IPS-18c (cell line): Measurements from ENCODE around the gene SCAMP1.

Source experiments
- H3K4me3 ChIP-seq: 2 replicates; pipeline ENCODE4 v1.7.0; 2013; ENCODE audit warnings: low read depth, mild to moderate bottlenecking, low read length, moderate library complexity; ENCODE audit not compliant: insufficient read depth
- H3K9me3 ChIP-seq: one replicate; pipeline ENCODE4 v1.6.1; 2013; ENCODE audit warnings: mild to moderate bottlenecking, low read length, moderate library complexity; ENCODE audit not compliant: control insufficient read depth, insufficient read depth

Gene SCAMP1

DNA sequence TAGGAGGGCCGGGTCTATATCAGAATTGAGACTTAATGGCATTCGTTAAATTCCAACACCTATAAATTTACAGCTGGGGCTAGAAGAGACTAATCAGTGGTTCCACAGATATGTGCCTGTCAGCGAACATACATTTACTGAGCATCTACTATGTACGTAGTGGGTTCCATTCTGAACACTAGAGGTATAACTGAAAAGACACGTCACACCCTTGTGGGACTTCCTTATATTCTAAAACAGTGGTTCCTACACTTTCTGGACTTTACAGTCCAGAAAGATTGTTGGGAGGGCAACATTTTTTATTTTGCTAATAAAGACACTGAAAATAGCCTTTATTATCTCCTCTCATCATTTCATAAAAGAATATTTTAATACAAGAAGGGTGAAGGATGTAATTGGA, 140.5 kb downstream of the SCAMP1 start:
- H3K9me3 ChIP-seq: no peaks in the 10 kb centered on the region

DNA sequence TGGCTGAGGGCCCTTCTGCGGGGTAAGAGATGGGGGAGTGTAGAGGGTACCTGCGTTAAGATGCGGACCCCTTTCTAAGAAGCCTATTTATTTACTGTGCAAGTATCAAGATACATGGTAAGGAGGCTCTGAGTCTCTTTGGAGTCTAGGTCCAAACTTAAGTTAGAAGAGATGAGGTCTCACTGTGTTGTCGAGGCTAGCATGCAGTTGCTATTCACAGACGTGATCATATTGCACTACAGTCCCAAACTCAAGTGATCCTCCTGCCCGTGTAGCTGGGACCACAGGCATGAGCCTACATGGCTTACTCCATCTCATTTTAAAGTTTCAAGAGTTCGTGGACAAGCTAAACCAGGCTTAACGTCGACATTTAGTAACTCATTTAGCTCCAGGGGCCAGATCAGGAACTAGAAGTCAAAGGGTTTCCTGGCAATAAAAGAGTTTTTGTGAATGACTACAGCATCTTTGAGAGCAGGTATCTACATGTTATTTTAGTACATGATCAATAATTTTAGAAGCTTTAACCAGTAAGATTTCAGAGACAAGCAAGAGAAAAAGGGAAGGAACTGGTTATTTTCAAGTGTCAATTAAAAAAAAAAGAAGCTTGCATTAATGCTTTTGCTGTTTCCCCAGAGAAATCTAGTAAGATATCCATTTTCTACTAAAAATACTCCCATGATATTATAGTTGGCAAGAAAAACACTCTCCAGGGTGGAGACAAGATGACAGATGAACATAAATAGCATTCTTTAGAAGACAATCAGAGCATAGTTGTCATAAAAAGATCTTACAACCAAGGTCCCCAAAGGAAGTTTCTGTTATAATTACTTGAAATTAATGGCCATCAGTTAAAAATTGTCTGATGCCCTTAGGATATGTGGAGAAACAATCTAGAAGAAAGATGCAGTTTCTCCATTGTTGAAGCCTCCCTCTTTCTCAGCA, 141.3 kb downstream of the SCAMP1 start:
- no peak overlapping the region for H3K4me3 ChIP-seq
- no peaks in the 10 kb centered on the region for H3K9me3 ChIP-seq

More for the DNA sequence above, 140.5 kb downstream of the SCAMP1 start:
- no peak overlapping the region for H3K4me3 ChIP-seq

DNA sequence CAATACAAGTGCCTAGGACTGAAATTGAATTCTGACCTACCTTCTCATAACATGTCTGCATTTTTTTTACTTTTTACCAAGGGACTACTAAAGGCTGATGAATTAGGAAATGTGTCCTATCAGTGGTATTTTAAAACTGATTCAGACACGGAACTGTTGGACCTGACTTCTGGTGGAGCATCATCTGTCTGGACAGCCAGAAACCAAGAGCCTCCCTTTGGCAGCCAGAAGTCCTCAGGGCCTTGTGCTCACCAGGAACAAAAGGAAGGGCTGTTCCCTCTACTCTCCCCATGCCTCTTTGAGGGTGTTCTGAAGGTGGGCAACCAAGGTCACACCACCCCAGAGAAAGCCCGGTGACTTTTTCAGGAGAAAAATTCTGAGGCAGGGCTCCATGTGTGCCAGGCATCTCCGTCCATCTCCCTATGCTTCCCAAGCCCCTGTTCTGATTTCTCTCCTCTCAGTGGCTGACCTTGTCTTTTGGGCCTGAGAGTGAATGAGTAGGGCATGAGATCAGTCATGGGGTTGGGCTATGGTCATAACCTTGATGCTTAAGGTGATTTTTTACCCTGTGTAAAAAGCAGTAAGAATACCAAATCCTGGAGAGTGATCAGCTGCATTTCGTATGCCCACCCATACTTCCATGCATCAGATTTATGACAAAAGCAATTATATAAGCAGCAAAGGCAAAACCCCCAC, 143.7 kb downstream of the SCAMP1 start:
- Histone ChIP-seq H3K9me3 (no peaks in the 10 kb centered on the region), H3K4me3 (no peak overlapping the region)

DNA sequence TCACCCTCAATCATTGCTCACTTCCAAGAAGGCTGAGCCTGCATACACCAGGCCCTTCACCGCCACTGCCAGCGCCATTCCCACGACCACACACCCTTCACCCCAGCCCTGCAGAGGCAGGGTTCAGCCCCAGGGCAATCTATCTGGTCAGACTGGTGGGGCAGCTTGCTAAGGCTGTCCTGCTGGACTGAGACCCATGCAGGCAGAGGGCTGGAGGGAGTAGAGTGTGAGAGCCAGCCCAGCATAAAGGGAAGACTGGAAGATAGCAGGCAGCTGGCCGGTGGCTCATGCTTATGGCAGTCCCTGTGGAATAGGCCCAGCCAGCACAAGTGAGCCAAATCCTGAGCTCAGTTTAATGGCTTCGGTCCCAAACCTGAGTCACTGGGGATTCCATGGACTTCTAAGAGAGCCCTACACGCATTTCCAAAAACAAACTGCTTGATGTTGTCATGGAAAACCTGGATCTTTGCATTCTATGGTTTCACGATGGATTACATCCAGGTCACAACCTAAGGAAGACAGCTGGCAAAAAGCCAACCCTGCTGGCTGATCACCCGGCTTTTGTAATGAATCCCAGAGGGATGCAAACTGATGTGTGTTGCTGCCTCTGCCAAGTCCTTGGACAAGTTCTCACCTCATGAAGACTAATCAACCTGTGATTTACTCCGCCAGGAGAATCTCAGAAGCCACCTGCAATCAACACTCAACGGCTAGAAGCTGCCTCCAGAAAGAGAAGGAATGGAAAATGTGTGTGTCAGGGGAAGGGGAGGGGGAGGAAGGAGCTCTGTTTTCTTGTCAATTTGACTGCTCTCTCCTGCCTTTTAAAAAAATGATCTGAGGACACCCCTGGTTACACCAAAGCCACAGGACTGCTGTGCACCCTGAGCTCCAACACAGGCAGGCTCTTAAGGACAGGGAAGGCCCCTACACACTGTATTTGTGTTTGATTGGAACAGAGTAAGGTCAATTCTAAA, 144.6 kb downstream of the SCAMP1 start:
- Histone ChIP-seq H3K4me3 (no peak overlapping the region), H3K9me3 (no peaks in the 10 kb centered on the region)

DNA sequence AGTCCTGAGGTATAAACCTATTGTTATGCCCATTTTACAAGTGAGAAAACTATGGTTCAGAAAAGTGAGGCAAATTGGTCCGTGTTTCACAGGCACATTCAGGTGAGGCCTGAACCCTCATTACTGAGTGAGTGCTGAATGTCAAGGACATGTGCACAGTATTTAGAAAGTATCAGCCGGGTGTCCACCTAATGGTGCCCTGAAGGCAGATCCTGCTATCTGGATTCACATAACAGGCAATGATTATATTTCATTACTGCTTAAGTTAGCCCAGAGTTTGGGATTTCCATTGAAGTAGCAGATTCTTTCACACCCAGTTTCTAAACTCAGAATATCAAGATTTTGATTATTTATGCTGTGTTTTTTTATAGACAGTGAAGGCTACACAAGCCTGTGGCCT, 145.4 kb downstream of the SCAMP1 start:
- no peak overlapping the region for H3K4me3 ChIP-seq

DNA sequence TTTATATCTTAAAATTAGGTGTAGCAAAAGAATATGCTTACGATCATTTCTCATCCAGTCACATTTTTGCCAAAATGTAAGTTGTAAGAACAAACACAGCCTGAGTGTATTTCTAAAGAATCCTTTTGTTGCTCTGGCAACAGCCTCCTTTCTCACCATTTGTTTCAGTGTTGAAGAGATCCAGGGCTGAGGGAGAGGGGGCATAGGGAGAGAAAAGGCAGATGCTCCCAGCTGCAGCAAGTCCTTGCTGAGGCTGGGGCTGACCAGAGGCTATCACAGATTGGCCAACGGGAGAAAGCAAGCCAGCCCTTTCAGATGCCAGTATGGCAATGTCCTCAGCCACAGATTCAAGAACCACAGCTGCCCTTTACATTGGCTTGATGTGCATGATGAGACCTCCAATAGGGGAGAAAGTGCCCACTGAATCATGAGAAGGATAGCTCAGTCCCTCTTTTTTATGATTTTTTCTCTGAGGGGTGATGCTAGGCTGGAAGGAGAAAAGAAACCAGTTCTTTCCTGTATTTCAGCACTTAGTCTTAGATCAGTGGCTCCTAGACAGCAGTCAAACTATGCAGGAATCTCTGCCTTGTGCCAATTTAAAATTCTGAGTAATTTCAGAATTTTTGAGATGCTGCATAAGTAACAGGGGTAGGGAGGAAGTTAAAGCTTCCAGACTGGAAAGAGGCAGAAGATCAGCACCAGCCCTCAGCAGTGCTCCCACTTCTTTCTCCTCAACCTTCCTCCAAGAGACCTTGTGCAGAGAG, 146.0 kb downstream of the SCAMP1 start:
- no peak overlapping the region for H3K4me3 ChIP-seq
- no peaks in the 10 kb centered on the region for H3K9me3 ChIP-seq

More for the DNA sequence above, 145.4 kb downstream of the SCAMP1 start:
- H3K9me3 ChIP-seq: no peaks in the 10 kb centered on the region

DNA sequence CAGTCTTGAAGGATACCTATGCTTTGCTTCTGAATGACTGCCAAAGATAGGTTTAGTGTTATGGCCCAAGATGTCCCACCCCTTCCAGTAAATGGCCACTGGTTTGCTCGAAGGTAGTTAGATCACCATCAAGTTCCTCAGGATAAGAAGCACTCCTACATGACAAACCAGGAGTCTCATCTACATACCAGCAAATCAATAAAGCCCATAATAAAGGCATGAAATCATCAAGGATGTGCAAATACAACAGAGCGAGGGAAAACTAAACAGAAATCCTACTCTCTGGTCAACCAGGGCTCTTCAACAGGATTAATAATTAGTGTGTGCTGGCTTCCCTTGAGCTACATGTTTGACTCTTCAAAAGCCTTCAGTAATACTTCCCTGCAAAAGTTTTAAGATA, 147.1 kb downstream of the SCAMP1 start:
- no peak overlapping the region for H3K4me3 ChIP-seq

DNA sequence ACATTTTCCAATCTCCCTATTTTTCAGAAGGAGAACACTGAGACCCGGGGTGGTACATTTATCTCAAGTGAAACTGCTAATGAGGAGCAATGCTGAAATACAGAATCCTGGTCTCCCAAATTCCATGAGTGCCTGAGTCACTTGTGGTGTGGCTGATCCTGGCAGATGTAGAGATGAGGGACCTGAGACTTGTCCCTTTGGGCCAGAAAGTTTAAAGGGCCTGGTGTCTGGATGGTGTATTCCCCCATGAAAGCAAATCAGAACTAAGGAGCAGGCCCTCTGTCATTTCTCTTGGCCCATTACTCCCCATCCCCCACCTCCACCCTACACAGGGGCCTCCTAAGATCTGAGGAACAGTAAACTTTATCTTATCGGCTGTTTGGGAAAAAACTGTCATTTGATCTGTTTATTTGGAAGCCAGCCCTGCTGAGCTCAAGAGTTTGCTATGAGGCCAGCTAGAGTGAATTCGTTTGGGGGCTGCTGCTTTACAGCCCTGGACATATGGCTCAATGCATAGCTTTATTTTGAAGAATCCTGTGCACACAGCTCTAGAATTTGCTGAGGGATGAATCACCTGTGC, 147.9 kb downstream of the SCAMP1 start:
- Histone ChIP-seq H3K4me3 (no peak overlapping the region), H3K9me3 (peaks cover 2% of the 10 kb centered on the region)

More for the DNA sequence above, 147.1 kb downstream of the SCAMP1 start:
- H3K9me3 ChIP-seq: peaks cover 2% of the 10 kb centered on the region

DNA sequence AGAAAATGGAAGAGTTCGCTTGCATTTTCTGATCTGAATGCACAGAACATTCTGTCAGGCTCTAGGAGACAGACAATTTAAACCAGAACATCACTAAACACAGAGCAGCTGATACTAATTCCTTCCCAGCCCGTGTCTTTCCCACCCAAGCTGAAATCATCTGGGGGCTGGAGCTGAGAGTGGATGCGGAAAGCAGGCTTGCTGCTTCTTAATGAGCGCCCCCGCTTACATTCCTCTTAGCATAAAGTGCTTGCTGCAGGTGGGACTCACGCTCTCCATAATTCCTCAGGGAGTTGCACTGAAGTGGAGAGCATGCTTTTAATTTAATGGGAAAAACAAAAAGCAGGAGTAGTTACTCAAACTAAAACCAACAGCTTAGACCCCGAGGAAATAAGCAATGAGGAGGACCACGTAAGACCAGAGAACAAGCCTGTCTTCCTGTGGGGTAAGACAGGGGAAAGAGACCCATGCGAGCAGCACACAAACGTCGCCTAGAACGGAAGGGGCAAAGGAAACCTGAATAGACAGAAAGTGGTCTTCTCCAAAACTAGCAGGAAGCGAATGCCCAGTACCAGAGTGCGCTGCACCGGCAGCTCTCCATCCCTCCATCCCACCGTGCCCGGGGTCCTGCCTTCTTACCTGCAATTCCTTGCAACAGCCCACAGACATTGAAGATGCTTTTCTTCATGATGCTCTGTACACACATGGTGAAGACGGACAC, 148.9 kb downstream of the SCAMP1 start:
- 0 out of 2 replicates have a peak overlapping the region, but pooled peaks have one; percentile 47 for H3K4me3 ChIP-seq
- H3K9me3 ChIP-seq: peaks cover 2% of the 10 kb centered on the region

DNA sequence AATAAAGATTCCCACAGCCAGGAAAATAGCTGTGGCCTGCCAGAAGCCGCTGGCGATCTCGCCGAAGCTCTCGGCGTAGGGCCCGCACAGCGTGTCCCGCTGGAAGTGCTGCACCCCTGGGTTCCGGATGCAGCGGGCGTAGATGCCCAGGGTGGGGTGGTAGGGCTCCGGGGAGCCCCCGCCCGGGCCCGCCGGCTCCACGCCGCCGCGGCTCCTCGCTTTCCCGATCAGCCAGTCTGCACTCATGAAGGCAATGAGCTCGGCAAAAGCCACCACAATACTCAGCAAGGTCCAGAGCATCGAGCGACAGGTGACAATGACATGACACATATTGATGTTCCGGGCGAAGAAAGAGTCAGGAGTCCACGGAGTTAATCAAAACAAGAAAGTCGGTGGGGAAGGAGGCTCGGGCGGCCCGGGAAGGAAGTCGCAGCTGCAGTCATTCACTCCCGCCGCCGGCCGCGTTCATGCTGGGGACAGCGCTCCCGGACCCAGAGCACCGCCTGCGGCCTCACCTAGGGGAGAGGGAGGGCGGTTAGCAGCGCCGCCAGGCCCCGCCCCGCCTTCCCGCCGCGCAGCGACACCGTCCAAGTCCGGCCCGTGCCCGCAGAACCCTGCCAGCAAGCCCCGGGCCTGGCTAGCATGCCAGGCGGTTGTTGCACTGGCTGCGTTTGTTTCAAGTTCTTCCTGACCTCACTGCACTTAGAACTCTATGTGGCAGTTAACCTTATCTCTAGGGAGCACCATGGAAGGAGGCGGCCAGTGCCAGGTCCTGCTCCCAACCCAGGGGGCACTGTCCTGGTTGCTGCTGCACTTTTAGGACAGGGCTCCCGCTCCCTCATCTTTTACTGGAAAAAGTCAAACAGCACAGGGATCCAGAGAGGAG, 149.7 kb downstream of the SCAMP1 start:
- Histone ChIP-seq H3K4me3 (peak overlapping the region; percentile 47; the same call in 1 of the 2 replicates), H3K9me3 (peaks cover 2% of the 10 kb centered on the region)

DNA sequence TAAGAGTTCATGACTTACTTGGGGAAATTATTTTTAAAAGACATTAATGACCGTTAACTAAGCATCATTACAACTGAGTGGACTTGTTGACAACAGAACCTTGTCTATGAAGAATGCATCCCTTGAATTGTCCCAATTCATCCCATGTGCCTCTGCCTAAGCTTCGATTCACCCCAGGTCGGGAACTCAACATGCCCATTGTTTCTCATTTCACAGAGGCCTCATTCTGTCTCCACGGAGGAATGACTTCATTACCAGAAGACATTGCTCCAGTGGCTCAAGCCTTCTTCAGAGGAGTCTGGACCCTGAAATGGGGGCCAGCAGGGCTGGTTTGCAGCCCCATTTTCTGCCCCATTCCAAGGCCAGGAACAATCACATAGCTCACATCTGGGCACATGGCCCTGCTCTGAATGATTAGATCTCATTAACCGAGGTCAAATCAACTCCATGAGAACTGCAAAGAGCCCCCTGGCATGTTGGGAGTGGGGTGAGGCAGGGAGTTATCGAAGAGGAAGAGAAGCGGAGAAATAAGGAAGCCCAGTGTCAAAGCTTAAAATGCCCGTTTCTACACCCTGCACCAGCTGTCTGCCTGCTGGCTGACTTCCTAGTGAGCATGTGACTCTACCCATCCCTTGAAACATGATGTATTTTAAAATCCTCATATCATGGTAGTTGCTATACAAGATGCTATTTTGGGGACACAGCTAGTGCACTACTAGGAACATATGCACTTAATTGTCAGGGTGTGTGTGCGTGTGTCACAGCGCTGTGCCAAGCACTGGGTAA, 150.9 kb downstream of the SCAMP1 start:
- H3K9me3 ChIP-seq: peaks cover 2% of the 10 kb centered on the region
- no peak overlapping the region for H3K4me3 ChIP-seq

DNA sequence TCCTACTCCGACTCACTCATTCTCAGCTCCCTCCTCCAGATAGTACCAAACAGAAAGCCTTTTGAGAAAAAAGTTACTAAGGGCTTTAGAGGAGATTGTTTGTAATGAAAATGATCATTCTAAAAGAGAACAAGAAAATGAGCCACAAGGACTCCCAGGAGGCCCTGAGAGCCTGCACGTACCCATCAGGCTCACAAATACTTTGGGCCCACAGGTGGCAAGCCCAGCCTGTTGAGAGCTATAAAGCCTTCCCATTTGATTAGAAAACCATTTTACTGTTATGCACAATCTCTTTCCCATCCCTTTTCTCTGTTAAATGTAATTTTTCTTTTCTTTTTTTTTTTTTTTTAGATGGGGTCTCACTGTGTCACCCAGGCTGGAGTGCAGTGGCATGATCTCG, 152.0 kb downstream of the SCAMP1 start:
- Histone ChIP-seq H3K4me3 (no peak overlapping the region), H3K9me3 (peaks cover 2% of the 10 kb centered on the region)

DNA sequence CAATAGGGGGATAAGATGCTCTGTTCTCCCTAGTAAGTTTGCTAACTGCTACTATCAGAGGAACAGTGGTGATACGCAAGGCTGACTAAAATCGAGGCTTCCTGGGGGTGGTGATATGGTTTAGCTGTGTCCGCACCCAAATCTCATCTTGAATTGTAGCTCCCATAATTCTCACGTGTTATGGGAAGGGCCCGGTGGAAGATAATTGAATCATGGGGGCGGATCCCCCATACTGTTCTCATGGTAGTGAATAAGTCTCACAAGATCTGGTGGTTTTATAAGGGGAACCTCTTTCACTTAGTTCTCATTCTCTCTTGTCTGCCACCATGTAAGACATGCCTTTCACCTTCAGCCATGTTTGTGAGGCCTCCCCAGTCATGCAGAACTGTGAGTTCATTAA, 153.0 kb downstream of the SCAMP1 start:
- Histone ChIP-seq H3K9me3 (peaks cover 2% of the 10 kb centered on the region), H3K4me3 (no peak overlapping the region)
